HEK293 (cell line): ENCODE measurements around the gene SNTG2.

Experiments
- CTCF ChIA-PET: fragments of 350-600 bp; formaldehyde crosslinking; extraction: SDS; loops from one replicate; lab custom pipeline; 2021; ENCODE audit warnings: antibody characterized with exemption; lab: Yijun Ruan, JAX
- POLR2A ChIA-PET: fragments of 300-600 bp; formaldehyde crosslinking; extraction: SDS; loops from one replicate; lab custom pipeline; 2020; ENCODE audit warnings: antibody characterized with exemption, inconsistent platforms; lab: Yijun Ruan, JAX
- H3K27ac ChIP-seq: fragments of 200-500 bp; sonication (Bioruptor generic); 2 replicates; pipeline ENCODE4 v1.5.1; 2014; ENCODE audit warnings: low read depth, low read length, control low read depth, inconsistent platforms; ENCODE audit errors: extremely low read depth
- H3K36me3 ChIP-seq, 2 experiments: fragments of 200-500 bp in 1 of 2; sonication (Bioruptor generic) in 1 of 2; 1 replicate in 1 of 2; 2 replicates in 1 of 2; pipeline ENCODE4 v1.5.1; 2014 to 2017; ENCODE audit warnings: inconsistent platforms in 2 of 2, low read length in 2 of 2; ENCODE audit not compliant: control insufficient read depth in 2 of 2, insufficient read depth in 1 of 2
- H3K4me1 ChIP-seq: fragments of 200-500 bp; sonication (Bioruptor generic); 2 replicates; pipeline ENCODE4 v1.5.1; 2014; ENCODE audit warnings: mild to moderate bottlenecking, low read length, inconsistent platforms; ENCODE audit not compliant: control insufficient read depth, insufficient read depth
- H3K4me3 ChIP-seq: 2 replicates; pipeline ENCODE4 v1.5.1; 2011; ENCODE audit warnings: low read depth, mild to moderate bottlenecking, control low read depth, low read length, moderate library complexity
- H3K9me3 ChIP-seq: fragments of 200-500 bp; sonication (Bioruptor generic); 2 replicates; pipeline ENCODE4 v1.5.1; 2014; ENCODE audit warnings: low read depth, low read length, inconsistent platforms; ENCODE audit not compliant: control insufficient read depth, insufficient read depth
- ATF2 ChIP-seq: fragments of 450-650 bp; formaldehyde crosslinking; IDR thresholded peaks from 2 replicates; pipeline ENCODE4 v1.5.1; 2016; ENCODE audit warnings: missing biosample characterization, missing genetic modification characterization, low read depth
- BCL11A ChIP-seq: fragments of 450-650 bp; formaldehyde crosslinking; IDR thresholded peaks from 2 replicates; pipeline ENCODE4 v1.5.1; 2016; ENCODE audit warnings: low read depth, missing biosample characterization, missing genetic modification characterization
- BCL11B ChIP-seq: fragments of 450-650 bp; formaldehyde crosslinking; IDR thresholded peaks from 2 replicates; pipeline ENCODE4 v1.5.1; 2016; ENCODE audit warnings: low read depth, missing biosample characterization, missing genetic modification characterization
- KLF1 ChIP-seq: fragments of 450-650 bp; formaldehyde crosslinking; IDR thresholded peaks from 2 replicates; pipeline ENCODE4 v1.5.1; 2016; ENCODE audit warnings: missing biosample characterization, missing genetic modification characterization
- PBX3 ChIP-seq: sonication (generic); formaldehyde crosslinking; IDR thresholded peaks from 2 replicates; pipeline ENCODE4 v1.8.1; 2022; ENCODE audit warnings: mild to moderate bottlenecking, moderate library complexity, missing genetic modification reagents
- RBAK ChIP-seq: fragments of 450-650 bp; formaldehyde crosslinking; IDR thresholded peaks from 2 replicates; pipeline ENCODE4 v1.5.1; 2016; ENCODE audit warnings: missing biosample characterization, missing genetic modification characterization
- TSHZ1 ChIP-seq: fragments of 450-650 bp; formaldehyde crosslinking; IDR thresholded peaks from 2 replicates; pipeline ENCODE4 v1.5.1; 2016; ENCODE audit warnings: missing biosample characterization, missing genetic modification characterization, borderline replicate concordance
- ZBTB11 ChIP-seq: fragments of 450-650 bp; formaldehyde crosslinking; conservative IDR thresholded peaks from 2 replicates; pipeline ENCODE4 v1.5.1; 2016; ENCODE audit warnings: low read depth, missing biosample characterization, missing genetic modification characterization
- ZNF133 ChIP-seq: fragments of 450-650 bp; formaldehyde crosslinking; IDR thresholded peaks from 2 replicates; pipeline ENCODE4 v1.5.1; 2016; ENCODE audit warnings: missing biosample characterization, missing genetic modification characterization
- ZNF184 ChIP-seq: fragments of 450-650 bp; IDR thresholded peaks from 2 replicates; pipeline ENCODE4 v1.5.1; 2018; ENCODE audit warnings: missing biosample characterization, mild to moderate bottlenecking, missing genetic modification characterization
- ZNF239 ChIP-seq: fragments of 450-650 bp; formaldehyde crosslinking; IDR thresholded peaks from 2 replicates; pipeline ENCODE4 v1.5.1; 2016; ENCODE audit warnings: missing biosample characterization, missing genetic modification characterization
- ZNF274 ChIP-seq, 2 experiments: fragments of 200-500 bp in 1 of 2; fragments of 450-650 bp in 1 of 2; sonication (Bioruptor generic) in 1 of 2; formaldehyde crosslinking in 1 of 2; IDR thresholded peaks; 2 replicates each; pipeline versions ENCODE4 v1.5.1 to v1.6.1; 2014 to 2016; ENCODE audit warnings: borderline replicate concordance in 1 of 2, inconsistent platforms in 1 of 2, low read length in 1 of 2, missing biosample characterization in 1 of 2, missing genetic modification characterization in 1 of 2
- ZNF394 ChIP-seq: fragments of 450-650 bp; formaldehyde crosslinking; IDR thresholded peaks from 2 replicates; pipeline ENCODE4 v1.5.1; 2016; ENCODE audit warnings: missing biosample characterization, missing genetic modification characterization, mild to moderate bottlenecking, moderate library complexity, borderline replicate concordance
- ZNF416 ChIP-seq: fragments of 450-650 bp; formaldehyde crosslinking; IDR thresholded peaks from 2 replicates; pipeline ENCODE4 v1.5.1; 2016; ENCODE audit warnings: missing biosample characterization, missing genetic modification characterization
- ZNF501 ChIP-seq: fragments of 450-650 bp; formaldehyde crosslinking; IDR thresholded peaks from 2 replicates; pipeline ENCODE4 v1.5.1; 2016; ENCODE audit warnings: missing biosample characterization, missing genetic modification characterization
- ZNF529 ChIP-seq: fragments of 450-650 bp; formaldehyde crosslinking; IDR thresholded peaks from 2 replicates; pipeline ENCODE4 v1.5.1; 2017; ENCODE audit warnings: missing genetic modification characterization, missing biosample characterization; ENCODE audit not compliant: insufficient replicate concordance
- ZNF549 ChIP-seq: fragments of 450-650 bp; IDR thresholded peaks from 2 replicates; pipeline ENCODE4 v1.5.1; 2018; ENCODE audit warnings: missing biosample characterization, missing genetic modification characterization, mild to moderate bottlenecking, inconsistent platforms, moderate library complexity

SNTG2 gene

GRCh38 chr2:1046067-1046466, 95.4 kb downstream of the SNTG2 start:
- Histone ChIP-seq H3K27ac (no peak overlapping the region), H3K36me3 (no peaks in the 10 kb centered on the region), H3K4me3 (no peak overlapping the region), H3K9me3 (no peaks in the 10 kb centered on the region), H3K4me1 (no peaks in the 10 kb centered on the region)
- CTCF ChIA-PET = no interaction called here
- no peak for TF ChIP-seq RBAK (tag by site-specific recombination)
- no peak for TF ChIP-seq KLF1 (tag by site-specific recombination)
- TF ChIP-seq BCL11B (tag by site-specific recombination) = no peak
- TF ChIP-seq ZNF529 (tag by site-specific recombination) = no peak
- no peak for TF ChIP-seq ZNF239
- TF ChIP-seq, all 188 proteins: peak for 0
- POLR2A ChIA-PET = no interaction called here

GRCh38 chr2:1047485-1047884, 96.8 kb downstream of the SNTG2 start:
- Histone ChIP-seq H3K36me3 (no peaks in the 10 kb centered on the region), H3K4me3 (no peak overlapping the region), H3K27ac (no peak overlapping the region), H3K4me1 (no peaks in the 10 kb centered on the region), H3K9me3 (no peaks in the 10 kb centered on the region)
- ChIA-PET CTCF (no interaction called here), POLR2A (no interaction called here)
- TF ChIP-seq ZNF549 (tag by site-specific recombination) (no peak), ZNF184 (no peak), ZNF394 (tag by site-specific recombination) (no peak), BCL11A (no peak), ZNF274 (IDR thresholded peaks at IDR 0.05; ENCODE audit: low read length) (no peak), ZNF274 (tag by site-specific recombination; IDR thresholded peaks at IDR 0.05; ENCODE audit: borderline replicate concordance) (no peak), TSHZ1 (tag by site-specific recombination) (no peak), ZNF416 (tag by site-specific recombination) (no peak), ATF2 (tag by site-specific recombination) (no peak), ZNF133 (tag by site-specific recombination) (no peak), PBX3 (CRISPR knock-in tag) (no peak), ZBTB11 (no peak), ZNF501 (no peak)
